HK-2 (cell line): ENCODE data around the gene YTHDF1.
"Not testable (repeated sequence)": the region's sequence is repeated elsewhere in the genome, so short reads cannot be mapped to it uniquely, and the experiment has no call there.

Experiments used
- DNase-seq: peaks from one replicate; pipeline ENCODE4 v3.0.0-alpha.2; 2018; ENCODE audit not compliant: unreplicated experiment

YTHDF1 gene

GRCh38 chr20:63173552-63174191, 42.3 kb downstream of the YTHDF1 start:
- no peak for DNase-seq

- DNase-seq: no peak
These were observed 43.2 kb downstream of the YTHDF1 start for GRCh38 chr20:63172726-63173125.

GRCh38 chr20:63171991-63172390, 43.9 kb downstream of the YTHDF1 start:
- DNase-seq: no peak

- no peak for DNase-seq
These were observed 46.2 kb downstream of the YTHDF1 start for GRCh38 chr20:63169681-63170080.

DNA sequence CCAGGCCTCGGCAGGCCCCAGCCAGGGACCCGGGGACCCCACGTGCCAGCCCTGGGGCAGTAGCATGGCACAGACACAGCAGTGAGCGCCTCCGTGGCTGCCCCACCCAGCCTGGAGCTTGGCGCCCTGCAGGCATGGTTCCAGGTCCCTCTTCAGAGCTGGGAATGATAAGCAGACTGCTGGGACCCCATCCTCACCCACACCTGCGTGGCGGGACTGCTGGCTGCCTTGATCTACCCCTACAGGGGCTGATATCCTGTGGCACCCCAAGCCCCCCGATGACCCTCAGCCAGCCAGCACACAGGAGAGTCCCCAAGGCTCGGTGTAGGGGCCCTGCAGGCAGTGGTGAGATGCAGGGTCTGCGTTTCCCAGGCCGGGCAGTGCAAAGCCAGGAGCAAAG, 47.1 kb downstream of the YTHDF1 start:
- DNase-seq: no peak

GRCh38 chr20:63167918-63168520, 47.9 kb downstream of the YTHDF1 start:
- no peak for DNase-seq

DNA sequence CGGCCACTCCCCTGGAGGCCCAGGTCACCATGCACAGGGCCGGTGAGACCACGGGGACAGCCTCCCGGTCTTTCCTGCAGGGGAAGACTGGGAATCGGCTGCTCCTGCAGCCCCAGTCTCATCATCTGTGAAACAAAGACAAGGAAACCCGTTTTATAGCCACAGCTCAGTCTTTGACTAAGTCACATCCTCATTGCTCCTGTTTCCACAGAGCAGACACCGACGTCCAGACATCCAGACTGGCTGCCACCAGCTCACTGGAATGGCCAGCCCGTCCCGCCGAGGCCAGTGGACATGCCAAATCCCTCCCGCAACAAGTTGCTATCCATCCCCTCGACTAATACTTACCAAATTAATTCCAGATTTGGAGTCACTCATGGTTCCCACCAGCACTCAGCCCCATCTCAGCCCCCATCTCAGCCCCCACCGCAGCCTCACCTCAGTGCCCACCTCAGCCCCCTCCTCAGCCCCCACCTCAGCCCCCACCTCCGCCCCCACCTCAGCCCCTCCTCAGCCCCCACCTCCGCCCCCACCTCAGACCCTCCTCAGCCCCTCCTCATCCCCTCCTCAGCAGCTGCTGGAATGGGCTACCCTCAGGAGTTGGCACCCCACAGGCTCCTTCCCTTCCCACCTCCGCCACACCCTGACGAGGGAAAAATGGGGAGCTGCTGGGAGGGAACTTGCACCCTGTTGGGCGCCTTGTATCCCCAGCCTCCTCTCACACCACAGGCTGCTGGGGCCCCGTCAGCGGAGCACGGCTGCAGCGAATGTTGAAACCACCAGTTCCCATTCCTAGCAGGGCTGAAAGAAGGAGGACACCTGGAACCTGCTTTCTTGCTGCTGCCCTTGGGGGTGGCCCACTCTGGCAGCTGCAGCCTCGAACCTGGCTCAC, 48.7 kb downstream of the YTHDF1 start:
- no peak for DNase-seq

DNA sequence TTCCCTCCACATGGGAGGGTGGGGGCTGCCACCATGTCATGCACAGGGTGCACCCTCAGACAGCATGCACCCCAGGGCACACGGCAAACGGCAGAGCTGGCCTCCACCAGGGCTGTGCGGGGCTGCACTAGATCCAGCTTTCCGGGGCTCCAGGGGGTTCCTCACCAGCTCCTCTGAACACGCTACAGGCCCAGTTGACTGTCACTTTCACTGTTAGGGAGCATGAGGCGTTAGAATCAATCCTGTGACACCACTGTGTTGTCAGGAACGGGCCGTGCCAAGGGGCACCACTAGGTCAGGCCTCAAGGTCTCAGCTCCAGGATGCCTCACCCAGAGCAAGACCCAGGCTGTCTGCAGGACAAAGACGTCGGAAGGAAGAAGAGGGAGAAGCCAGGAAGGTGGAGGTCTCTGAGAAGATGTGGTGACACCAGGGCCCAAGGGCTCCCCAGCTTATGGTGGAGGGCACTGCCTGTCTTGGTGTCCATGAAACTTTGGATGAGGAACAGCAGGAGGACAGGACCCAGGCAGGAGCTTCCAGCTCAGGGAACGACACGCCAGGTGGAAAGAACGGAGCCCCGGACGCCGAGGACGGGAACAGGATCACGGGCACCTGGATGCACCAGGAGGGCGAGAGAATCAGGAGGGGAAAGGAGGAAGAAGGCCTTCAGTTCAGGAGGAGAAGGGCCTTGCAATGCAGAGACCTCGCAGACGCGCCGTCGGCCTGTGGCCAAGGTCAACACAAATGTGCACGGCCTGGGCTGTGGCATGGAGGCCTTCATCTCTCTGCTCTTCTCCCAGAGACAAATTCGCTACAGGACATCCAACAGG, 49.5 kb downstream of the YTHDF1 start:
- no peak for DNase-seq

GRCh38 chr20:63165356-63166192, 50.4 kb downstream of the YTHDF1 start:
- no peak for DNase-seq

DNA sequence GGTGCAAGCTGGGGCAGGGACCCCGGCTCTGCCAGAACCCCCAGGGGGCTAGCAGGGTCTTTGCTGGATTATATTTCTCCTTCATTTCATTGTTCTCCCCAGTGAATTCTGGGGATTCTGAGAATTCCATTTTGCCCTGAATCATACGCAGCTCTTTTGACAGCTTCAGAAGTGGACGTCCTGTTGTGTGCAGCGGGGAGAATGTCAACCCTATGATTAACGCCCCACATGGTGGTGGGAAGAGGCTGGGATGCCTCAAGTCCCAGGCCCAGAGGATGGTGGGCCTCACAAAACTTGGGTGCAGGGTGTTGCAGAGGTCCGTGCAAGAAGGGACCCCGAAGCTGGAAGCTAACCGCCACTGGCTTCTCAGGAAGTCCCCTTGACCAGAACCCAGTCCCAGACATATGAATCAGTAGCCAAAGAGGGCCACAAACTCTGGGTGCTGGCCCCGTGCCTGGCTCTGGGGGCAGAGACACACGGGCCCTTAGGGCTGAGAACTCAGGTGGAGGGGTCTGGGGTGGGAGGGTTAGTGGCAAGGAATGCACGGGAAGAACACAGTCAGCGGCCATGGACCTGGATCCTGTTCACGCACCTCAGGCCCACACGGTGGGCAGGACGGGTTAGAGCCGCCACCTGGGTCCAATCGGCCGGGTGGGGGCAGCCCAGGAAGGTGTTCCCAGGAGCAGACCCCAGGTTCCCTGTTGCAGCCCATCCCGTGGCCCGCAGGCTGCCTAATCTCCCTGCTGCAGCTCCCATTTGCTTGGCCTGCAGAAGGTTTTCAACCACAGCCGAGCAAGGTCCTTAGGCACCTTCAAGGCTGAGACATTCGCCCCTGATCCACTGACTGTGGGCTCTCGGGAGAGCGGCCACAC, 51.2 kb downstream of the YTHDF1 start:
- no peak for DNase-seq

- no peak for DNase-seq
These were observed 52.1 kb downstream of the YTHDF1 start for GRCh38 chr20:63163596-63164483.

- DNase-seq: no peak
These were observed 52.8 kb downstream of the YTHDF1 start for GRCh38 chr20:63163171-63163570.

- no peak for DNase-seq
These were observed 53.6 kb downstream of the YTHDF1 start for GRCh38 chr20:63162206-63162795.

DNA sequence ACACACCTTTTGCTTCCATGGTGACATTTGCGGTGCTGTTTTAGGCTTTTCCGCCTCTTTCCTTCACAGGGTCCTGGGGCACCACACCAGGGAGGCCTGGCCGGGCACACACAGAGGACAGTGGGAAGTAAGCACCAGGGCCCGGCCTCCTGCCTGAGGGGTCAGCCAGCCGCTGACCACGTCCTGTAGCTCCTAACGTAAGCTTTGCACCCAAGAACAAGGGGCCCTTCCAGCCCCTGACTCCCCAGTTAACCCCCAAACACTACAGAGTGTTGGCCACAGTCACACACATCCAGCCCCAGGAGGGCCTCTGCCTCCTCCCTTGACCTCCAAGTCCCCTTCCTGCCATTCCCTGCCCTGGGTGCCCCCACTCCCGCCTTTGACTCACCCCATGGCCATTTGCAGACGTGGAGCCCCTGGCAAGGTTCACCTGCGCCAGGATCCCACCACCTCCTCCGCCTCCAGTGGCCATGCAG, 54.7 kb downstream of the YTHDF1 start:
- no peak for DNase-seq

- DNase-seq: no peak
These were observed 55.2 kb downstream of the YTHDF1 start for GRCh38 chr20:63160641-63161175.

GRCh38 chr20:63159826-63160640, 55.9 kb downstream of the YTHDF1 start:
- DNase-seq: no peak

GRCh38 chr20:63159251-63159650, 56.7 kb downstream of the YTHDF1 start:
- DNase-seq: not testable (repeated sequence)
